HL-60/S4 treated with retinoic acid at 250 ng/mL for 4 days and 3 days (cell line): ENCODE results near the gene TCF7L2.

Experiments used
- in situ Hi-C: fragments of 300-500 bp; cut with MboI; formaldehyde crosslinking; loops from 2 replicates; pipeline ENCODE4 v1.7.0; 2022; ENCODE audit warnings: low sequenced_read_pairs

The TCF7L2 gene

GRCh38 chr10:113020838-113021237 is 70.8 kb downstream of the TCF7L2 start:
- in situ Hi-C loops: no loop called here

- in situ Hi-C loops: no loop called here
Observed at GRCh38 chr10:113021268-113022040, 71.4 kb downstream of the TCF7L2 start.

- in situ Hi-C loops: no loop called here
Observed at GRCh38 chr10:113022265-113022664, 72.2 kb downstream of the TCF7L2 start.

GRCh38 chr10:113023017-113023416 is 73.0 kb downstream of the TCF7L2 start:
- in situ Hi-C loops: no loop called here

GRCh38 chr10:113024930-113025329 is 74.9 kb downstream of the TCF7L2 start:
- in situ Hi-C loops: no loop called here

- in situ Hi-C loops: no loop called here
Observed at GRCh38 chr10:113025487-113025886, 75.4 kb downstream of the TCF7L2 start.

- in situ Hi-C loops: no loop called here
Observed at GRCh38 chr10:113026679-113027078, 76.6 kb downstream of the TCF7L2 start.

- in situ Hi-C loops: no loop called here
Observed at GRCh38 chr10:113027230-113027573, 77.2 kb downstream of the TCF7L2 start.

- in situ Hi-C loops: no loop called here
Observed at GRCh38 chr10:113027574-113028455, 77.8 kb downstream of the TCF7L2 start.

GRCh38 chr10:113028456-113029440 is 78.7 kb downstream of the TCF7L2 start:
- in situ Hi-C loops: no loop called here

- in situ Hi-C loops: no loop called here
Observed at GRCh38 chr10:113030453-113030852, 80.4 kb downstream of the TCF7L2 start.

- in situ Hi-C loops: no loop called here
Observed at GRCh38 chr10:113031147-113031546, 81.1 kb downstream of the TCF7L2 start.

- in situ Hi-C loops: no loop called here
Observed at GRCh38 chr10:113033991-113034390, 83.9 kb downstream of the TCF7L2 start.

- in situ Hi-C loops: no loop called here
Observed at GRCh38 chr10:113035732-113036312, 85.8 kb downstream of the TCF7L2 start.

GRCh38 chr10:113036619-113037018 is 86.6 kb downstream of the TCF7L2 start:
- in situ Hi-C loops: no loop called here

- in situ Hi-C loops: no loop called here
Observed at GRCh38 chr10:113037218-113037617, 87.2 kb downstream of the TCF7L2 start.

GRCh38 chr10:113038183-113038582 is 88.1 kb downstream of the TCF7L2 start:
- in situ Hi-C loops: no loop called here

GRCh38 chr10:113038985-113039384 is 88.9 kb downstream of the TCF7L2 start:
- in situ Hi-C loops: no loop called here

- in situ Hi-C loops: no loop called here
Observed at GRCh38 chr10:113041324-113041723, 91.3 kb downstream of the TCF7L2 start.
